K562 (cell line): ENCODE data around the gene ZNF195. TPM values are rescaled to one million over a fixed set of nuclear protein-coding genes. Genes with fewer than 3 reads are reported as not detected.

Source experiments
- ATF7 ChIP-seq: fragments of 450-650 bp; IDR thresholded peaks from 2 replicates; pipeline ENCODE4 v1.7.1; 2014; ENCODE audit warnings: mild to moderate bottlenecking, moderate library complexity
- CAMTA2 ChIP-seq: fragments of 250-450 bp; sonication (Bioruptor Pico); conservative IDR thresholded peaks from 2 replicates; pipeline ENCODE4 v1.5.1; 2022
- CREBBP ChIP-seq: IDR thresholded peaks from one replicate; pipeline ENCODE4 v1.6.1; 2012; ENCODE audit warnings: low read depth, mild to moderate bottlenecking, control low read depth, inconsistent platforms, low read length
- FOXP1 ChIP-seq: sonication (generic); formaldehyde crosslinking; IDR thresholded peaks from 2 replicates; pipeline ENCODE4 v1.8.0; 2022; ENCODE audit warnings: mild to moderate bottlenecking, missing genetic modification reagents
- KAT8 ChIP-seq: fragments of 450-650 bp; IDR thresholded peaks from 2 replicates; pipeline ENCODE4 v1.6.1; 2016; ENCODE audit warnings: low read depth, mild to moderate bottlenecking
- MTF1 ChIP-seq: fragments of 250-450 bp; sonication (Bioruptor Pico); IDR thresholded peaks from 2 replicates; pipeline ENCODE4 v1.9.0; 2021; ENCODE audit warnings: moderate library complexity, mild to moderate bottlenecking, inconsistent platforms, borderline replicate concordance
- PATZ1 ChIP-seq: fragments of 250-450 bp; sonication (Bioruptor Pico); IDR thresholded peaks from 2 replicates; pipeline ENCODE4 v1.5.0; 2020; ENCODE audit warnings: mild to moderate bottlenecking, borderline replicate concordance
- PHF20 ChIP-seq: fragments of 450-650 bp; IDR thresholded peaks from 2 replicates; pipeline ENCODE4 v1.6.1; 2018; ENCODE audit not compliant: partially characterized antibody
- PHF21A ChIP-seq: fragments of 450-650 bp; IDR thresholded peaks from 2 replicates; pipeline ENCODE4 v1.6.1; 2017; ENCODE audit warnings: low read depth, borderline replicate concordance
- POLR2B ChIP-seq: fragments of 450-650 bp; IDR thresholded peaks from 2 replicates; pipeline ENCODE4 v1.6.1; 2018; ENCODE audit warnings: low read depth; ENCODE audit not compliant: partially characterized antibody
- RAD51 ChIP-seq: fragments of 450-650 bp; IDR thresholded peaks from 2 replicates; pipeline ENCODE4 v1.7.1; 2016; ENCODE audit warnings: low read depth, mild to moderate bottlenecking, borderline replicate concordance
- RCOR1 ChIP-seq, 2 experiments: IDR thresholded peaks; 2 replicates each; pipeline ENCODE4 v1.6.1; 2012; ENCODE audit warnings: low read depth in 2 of 2, low read length in 2 of 2, borderline replicate concordance in 1 of 2, improper control_type of control experiment in 1 of 2
- SPI1 ChIP-seq: IDR thresholded peaks from 2 replicates; pipeline ENCODE4 v1.6.1; 2011; ENCODE audit warnings: low read depth, low read length, control low read depth, borderline replicate concordance
- STAT5A ChIP-seq: IDR thresholded peaks from 2 replicates; pipeline ENCODE4 v1.6.1; 2012; ENCODE audit warnings: low read length, inconsistent platforms, borderline replicate concordance
- TEAD1 ChIP-seq, 2 experiments: fragments of 450-650 bp in 1 of 2; sonication (generic) in 1 of 2; formaldehyde crosslinking; IDR thresholded peaks; 2 replicates each; pipeline versions ENCODE4 v1.4.0 to v1.8.0; 2020 to 2022; ENCODE audit warnings: mild to moderate bottlenecking in 2 of 2, missing genetic modification reagents in 1 of 2
- THRA ChIP-seq: fragments of 450-650 bp; IDR thresholded peaks from 2 replicates; pipeline ENCODE4 v1.6.1; 2017; ENCODE audit warnings: mild to moderate bottlenecking, moderate library complexity
- ZFP1 ChIP-seq: fragments of 450-650 bp; formaldehyde crosslinking; IDR thresholded peaks from 2 replicates; pipeline ENCODE4 v1.4.0; 2020; ENCODE audit warnings: mild to moderate bottlenecking, mixed read lengths
- ZNF133 ChIP-seq: fragments of 250-450 bp; sonication (Bioruptor Pico); IDR thresholded peaks from 2 replicates; pipeline ENCODE4 v1.4.0; 2020; ENCODE audit warnings: mild to moderate bottlenecking
- ZNF146 ChIP-seq: IDR thresholded peaks from one replicate; pipeline ENCODE4 v1.6.1; 2018; ENCODE audit warnings: missing compliant biosample characterization; ENCODE audit not compliant: unreplicated experiment
- polyA plus RNA-seq, 8 experiments: library from polyadenylated mRNA; depleted of rRNA in 4 of 8; stranded (reverse) in 5 of 8; unstranded in 3 of 8; fragments of >200 nt; fragmentation: Nextera tagmentation in 2 of 8; fragmentation: Illumina TruSeq in 1 of 8; extraction: Ambion mirVana in 2 of 8; extraction: Trizol in 1 of 8; gene quantifications; 2 replicates each; pipeline versions ENCODE4 v1.2.1 to v1.2.3, GENCODE V29; 2011 to 2014; ENCODE audit warnings: inconsistent platforms in 1 of 8, missing spikeins in 1 of 8
- total RNA-seq, 7 experiments: library from RNA; depleted of rRNA in 6 of 7; stranded (reverse); fragments of >200 nt in 6 of 7; fragmentation: Illumina TruSeq in 2 of 7; extraction: Trizol in 2 of 7; gene quantifications; 2 replicates each; pipeline versions ENCODE4 v1.2.1 to v1.2.3, GENCODE V29; 2011 to 2021; ENCODE audit warnings: low replicate concordance in 1 of 7
- TF ChIP-seq, protein P1 (sequence below): sonication (generic); formaldehyde crosslinking; IDR thresholded peaks from 2 replicates; pipeline ENCODE4 v1.8.1; 2023; ENCODE audit warnings: mild to moderate bottlenecking, missing genetic modification reagents, moderate library complexity
- TF ChIP-seq, protein P2 (sequence below): fragments of 450-650 bp; IDR thresholded peaks from 2 replicates; pipeline ENCODE4 v1.6.1; 2016
- TF ChIP-seq, protein P3 (sequence below): fragments of 450-650 bp; formaldehyde crosslinking; IDR thresholded peaks from 2 replicates; pipeline ENCODE4 v1.4.0; 2022; ENCODE audit warnings: missing genetic modification characterization

Gene ZNF195
- total and polyA plus RNA-seq, 9 of the 15 experiments (the other 6 are each of a cell fraction or from before 2014, with no cell fraction given): 42.1 to 75.5 (median 60.4) TPM

DNA sequence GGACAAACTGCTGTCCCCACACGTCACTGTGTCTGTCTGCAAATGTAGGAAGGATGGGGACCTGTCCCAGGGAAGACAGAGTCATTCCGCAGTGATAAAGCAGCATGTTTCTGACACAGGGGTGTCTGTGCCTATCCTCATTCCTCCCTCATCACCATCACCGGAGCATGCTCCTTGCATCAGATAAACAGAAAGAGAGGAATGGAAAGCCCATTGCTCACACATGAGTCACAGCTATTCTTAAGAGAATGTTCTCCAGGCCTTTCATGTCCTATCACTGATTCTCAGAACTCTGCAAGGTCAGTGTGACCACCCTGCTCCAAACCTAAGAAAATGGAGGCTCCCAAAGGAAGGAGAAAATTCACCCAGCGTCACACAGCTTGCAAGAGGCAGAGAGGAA is 38.9 kb downstream of the ZNF195 start (continued):
- TF ChIP-seq FOXP1 (CRISPR knock-in tag): no peak
- TF ChIP-seq, protein P1, sequence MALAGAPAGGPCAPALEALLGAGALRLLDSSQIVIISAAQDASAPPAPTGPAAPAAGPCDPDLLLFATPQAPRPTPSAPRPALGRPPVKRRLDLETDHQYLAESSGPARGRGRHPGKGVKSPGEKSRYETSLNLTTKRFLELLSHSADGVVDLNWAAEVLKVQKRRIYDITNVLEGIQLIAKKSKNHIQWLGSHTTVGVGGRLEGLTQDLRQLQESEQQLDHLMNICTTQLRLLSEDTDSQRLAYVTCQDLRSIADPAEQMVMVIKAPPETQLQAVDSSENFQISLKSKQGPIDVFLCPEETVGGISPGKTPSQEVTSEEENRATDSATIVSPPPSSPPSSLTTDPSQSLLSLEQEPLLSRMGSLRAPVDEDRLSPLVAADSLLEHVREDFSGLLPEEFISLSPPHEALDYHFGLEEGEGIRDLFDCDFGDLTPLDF (CRISPR knock-in tag): no peak
- TF ChIP-seq ZNF146: no peak
- peak; percentile 19 to 91; a peak in 1 of 4 replicates for TF ChIP-seq TEAD1 (CRISPR knock-in tag; IDR thresholded peaks at IDR 0.05)
- TF ChIP-seq ATF7: peak; percentile 34; the same call in 1 of the 2 replicates
- TF ChIP-seq, protein P2, sequence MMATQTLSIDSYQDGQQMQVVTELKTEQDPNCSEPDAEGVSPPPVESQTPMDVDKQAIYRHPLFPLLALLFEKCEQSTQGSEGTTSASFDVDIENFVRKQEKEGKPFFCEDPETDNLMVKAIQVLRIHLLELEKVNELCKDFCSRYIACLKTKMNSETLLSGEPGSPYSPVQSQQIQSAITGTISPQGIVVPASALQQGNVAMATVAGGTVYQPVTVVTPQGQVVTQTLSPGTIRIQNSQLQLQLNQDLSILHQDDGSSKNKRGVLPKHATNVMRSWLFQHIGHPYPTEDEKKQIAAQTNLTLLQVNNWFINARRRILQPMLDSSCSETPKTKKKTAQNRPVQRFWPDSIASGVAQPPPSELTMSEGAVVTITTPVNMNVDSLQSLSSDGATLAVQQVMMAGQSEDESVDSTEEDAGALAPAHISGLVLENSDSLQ: peak; percentile 25; the same call in 1 of the 2 replicates
- no peak for TF ChIP-seq MTF1 (CRISPR knock-in tag)
- TF ChIP-seq ZFP1 (CRISPR knock-in tag): no peak
- no peak for TF ChIP-seq CREBBP
- peak in 1 of 2 experiments; percentile 77; a peak in 2 of 4 replicates for TF ChIP-seq RCOR1 (IDR thresholded peaks at IDR 0.05; ENCODE audit: borderline replicate concordance in 1 of 2, low read depth in 2 of 2, low read length in 2 of 2)
- no peak for TF ChIP-seq KAT8
- no peak for TF ChIP-seq CAMTA2 (CRISPR knock-in tag)
- TF ChIP-seq ZNF133 (CRISPR knock-in tag): no peak
- 0 out of 2 replicates have a peak, but pooled peaks have one; percentile 14 for TF ChIP-seq STAT5A
- TF ChIP-seq SPI1: no peak
- TF ChIP-seq RAD51: no peak
- no peak for TF ChIP-seq POLR2B
- TF ChIP-seq PHF21A: no peak
- no peak for TF ChIP-seq PATZ1
- TF ChIP-seq, protein P3, sequence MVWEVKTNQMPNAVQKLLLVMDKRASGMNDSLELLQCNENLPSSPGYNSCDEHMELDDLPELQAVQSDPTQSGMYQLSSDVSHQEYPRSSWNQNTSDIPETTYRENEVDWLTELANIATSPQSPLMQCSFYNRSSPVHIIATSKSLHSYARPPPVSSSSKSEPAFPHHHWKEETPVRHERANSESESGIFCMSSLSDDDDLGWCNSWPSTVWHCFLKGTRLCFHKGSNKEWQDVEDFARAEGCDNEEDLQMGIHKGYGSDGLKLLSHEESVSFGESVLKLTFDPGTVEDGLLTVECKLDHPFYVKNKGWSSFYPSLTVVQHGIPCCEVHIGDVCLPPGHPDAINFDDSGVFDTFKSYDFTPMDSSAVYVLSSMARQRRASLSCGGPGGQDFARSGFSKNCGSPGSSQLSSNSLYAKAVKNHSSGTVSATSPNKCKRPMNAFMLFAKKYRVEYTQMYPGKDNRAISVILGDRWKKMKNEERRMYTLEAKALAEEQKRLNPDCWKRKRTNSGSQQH (CRISPR knock-in tag): no peak
- TF ChIP-seq PHF20: no peak
- TF ChIP-seq THRA: no peak
